ENCODE results near the gene RITA1. TPM values are rescaled to one million over a fixed set of nuclear protein-coding genes. Genes with fewer than 3 reads are reported as not detected.
A peak's percentile ranks its signal among the peaks of the same experiment; 100 is the strongest.
"Not testable (repeated sequence)": the region's sequence is repeated elsewhere in the genome, so short reads cannot be mapped to it uniquely, and the experiment has no call there.

RITA1 gene
- polyA plus RNA-seq, 2 donors, result 6.8 to 14.6 TPM

DNA sequence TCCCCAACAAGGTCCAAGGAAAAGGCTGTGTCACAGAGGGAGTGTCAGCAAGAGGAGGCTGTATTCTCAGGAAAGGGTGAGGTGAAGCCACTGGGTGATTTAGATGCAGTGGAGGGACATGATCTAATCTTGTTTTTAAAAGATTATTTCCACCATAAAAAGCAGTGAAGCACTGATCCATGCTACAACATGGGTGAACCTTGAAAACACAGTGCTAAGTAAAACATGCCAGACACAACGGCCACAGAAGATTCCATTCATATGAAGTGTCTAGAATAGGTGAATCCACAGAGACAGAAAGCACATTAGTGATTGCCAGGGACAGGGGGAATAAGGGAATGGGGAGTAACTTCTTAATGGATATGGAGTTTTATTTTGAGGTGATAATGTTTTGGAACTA, 12.8 kb downstream of the RITA1 start:
- H3K36me3 ChIP-seq (ENCODE audit: control insufficient read depth in 2 of 2, insufficient read depth in 2 of 2, low read length in 1 of 2), result no peaks in the 10 kb centered on the region
- H3K4me3 ChIP-seq (ENCODE audit: low read depth in 1 of 2, low read length in 2 of 2), result no peak overlapping the region
- no peak overlapping the region for H3K27ac ChIP-seq (ENCODE audit: low read depth in 2 of 2, low read length in 1 of 2)
- H3K4me1 ChIP-seq (ENCODE audit: control insufficient read depth in 2 of 2, insufficient read depth in 2 of 2, low read length in 1 of 2), result no peaks in the 10 kb centered on the region
- no peaks in the 10 kb centered on the region for H3K9me3 ChIP-seq (ENCODE audit: control insufficient read depth in 2 of 2, insufficient read depth in 1 of 2, low read depth in 1 of 2, low read length in 1 of 2)
- WGBS, 2 donors, result 63 to 68% methylated on average over 1 of the region's 1 CpG
- H3K27me3 ChIP-seq (ENCODE audit: control insufficient read depth in 1 of 2, insufficient read depth in 2 of 2, low read length in 2 of 2), result no peaks in the 10 kb centered on the region

- WGBS, 2 donors, result 84 to 88% methylated on average over 12 of the region's 12 CpGs
- Histone ChIP-seq H3K9me3 (ENCODE audit: control insufficient read depth in 2 of 2, insufficient read depth in 1 of 2, low read depth in 1 of 2, low read length in 1 of 2) (no peaks in the 10 kb centered on the region), H3K27ac (ENCODE audit: low read depth in 2 of 2, low read length in 1 of 2) (no peak overlapping the region), H3K27me3 (ENCODE audit: control insufficient read depth in 1 of 2, insufficient read depth in 2 of 2, low read length in 2 of 2) (no peaks in the 10 kb centered on the region), H3K4me1 (ENCODE audit: control insufficient read depth in 2 of 2, insufficient read depth in 2 of 2, low read length in 1 of 2) (no peaks in the 10 kb centered on the region), H3K36me3 (ENCODE audit: control insufficient read depth in 2 of 2, insufficient read depth in 2 of 2, low read length in 1 of 2) (no peaks in the 10 kb centered on the region), H3K4me3 (ENCODE audit: low read depth in 1 of 2, low read length in 2 of 2) (no peak overlapping the region)
Measured at GRCh38 chr12:113200021-113200797, 14.7 kb downstream of the RITA1 start.

DNA sequence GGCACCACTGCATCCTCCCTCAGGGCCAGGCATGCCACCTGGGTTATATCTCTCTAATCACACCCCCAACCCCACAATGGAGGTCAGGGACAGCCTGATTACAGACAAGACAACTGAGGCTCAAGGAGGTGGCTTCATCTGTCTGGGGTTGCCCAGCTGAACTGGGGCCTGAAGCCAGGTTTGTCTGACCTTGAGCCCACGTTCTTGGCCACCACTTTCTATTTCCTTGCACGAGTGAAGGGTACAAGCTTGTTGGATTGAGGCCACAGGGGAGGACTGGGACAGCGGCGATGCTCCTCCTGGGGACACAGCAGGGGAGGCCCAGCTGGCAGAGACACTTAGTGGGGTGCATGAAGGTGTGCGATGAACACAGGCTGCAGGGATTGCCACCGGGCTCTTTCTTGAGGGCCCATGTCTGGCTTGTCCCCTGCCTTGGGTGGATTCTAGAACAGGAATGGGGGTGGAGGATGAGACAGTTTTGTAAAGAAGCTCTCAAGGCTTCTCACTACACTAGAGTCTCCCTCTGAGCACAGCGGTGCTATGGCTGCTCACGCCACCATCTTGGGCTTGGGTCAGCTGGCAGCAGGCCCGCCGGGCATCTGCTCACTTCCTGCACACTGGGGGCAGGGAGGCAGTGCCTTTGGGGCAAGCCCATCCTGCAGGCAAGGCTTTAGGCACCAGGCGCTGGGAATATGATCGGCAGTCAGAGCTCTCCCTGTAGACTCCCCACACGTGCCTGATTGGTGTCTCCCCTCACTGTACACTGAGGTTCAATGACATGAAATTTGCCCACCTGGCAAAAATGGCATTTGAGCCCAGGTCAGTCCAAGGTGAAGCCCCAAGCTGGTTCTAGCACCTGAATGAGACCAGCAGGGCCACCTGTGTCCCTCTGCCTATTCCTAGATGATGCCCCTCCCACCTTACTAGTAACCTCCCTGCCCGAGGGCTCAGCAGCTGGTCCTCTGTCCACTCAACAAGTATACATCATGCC, 16.0 kb downstream of the RITA1 start:
- 83 to 87% methylated on average over 14 of the region's 14 CpGs for WGBS, 2 donors
- no peaks in the 10 kb centered on the region for H3K4me1 ChIP-seq (ENCODE audit: control insufficient read depth in 2 of 2, insufficient read depth in 2 of 2, low read length in 1 of 2)
- H3K27me3 ChIP-seq (ENCODE audit: control insufficient read depth in 1 of 2, insufficient read depth in 2 of 2, low read length in 2 of 2), result no peaks in the 10 kb centered on the region
- no peaks in the 10 kb centered on the region for H3K36me3 ChIP-seq (ENCODE audit: control insufficient read depth in 2 of 2, insufficient read depth in 2 of 2, low read length in 1 of 2)
- H3K27ac ChIP-seq (ENCODE audit: low read depth in 2 of 2, low read length in 1 of 2), result no peak overlapping the region
- no peaks in the 10 kb centered on the region for H3K9me3 ChIP-seq (ENCODE audit: control insufficient read depth in 2 of 2, insufficient read depth in 1 of 2, low read depth in 1 of 2, low read length in 1 of 2)
- H3K4me3 ChIP-seq (ENCODE audit: low read depth in 1 of 2, low read length in 2 of 2), result no peak overlapping the region

DNA sequence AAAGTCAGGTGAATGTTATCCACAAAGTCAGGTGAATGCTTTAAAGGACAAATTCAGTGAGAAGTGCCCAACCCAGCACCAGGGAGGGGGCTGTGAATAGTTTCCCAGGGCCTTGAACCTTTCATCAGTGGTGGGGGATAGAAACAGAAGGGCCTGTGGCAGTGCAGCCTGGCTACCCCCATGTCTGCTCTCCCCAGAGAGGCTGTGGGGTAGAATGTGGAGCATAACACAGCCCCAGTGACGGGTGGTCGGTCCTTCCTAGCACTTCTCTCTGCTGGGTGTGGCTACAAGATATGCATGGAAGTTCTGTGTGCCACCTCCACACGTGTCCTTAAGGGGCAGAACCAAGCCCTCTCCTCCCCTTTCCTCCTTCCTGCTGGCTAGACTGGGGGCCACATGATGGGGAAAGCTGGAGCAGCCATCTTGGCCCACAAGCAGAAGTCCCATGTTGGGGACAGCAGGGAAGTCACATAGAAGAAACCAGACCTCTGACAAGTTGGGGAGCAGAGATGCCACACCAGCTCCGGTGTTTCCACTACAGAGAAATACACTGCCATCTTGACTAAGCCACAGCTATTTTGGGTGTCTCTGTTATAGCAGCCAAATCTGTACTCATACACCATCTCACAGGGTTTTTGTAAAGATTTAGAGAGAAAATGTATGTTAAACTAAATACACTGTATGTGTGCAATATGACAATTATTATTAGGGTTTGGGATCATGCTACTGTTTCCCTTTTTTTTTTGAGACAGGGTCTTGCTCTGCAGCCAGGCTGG, 17.0 kb downstream of the RITA1 start:
- Histone ChIP-seq H3K36me3 (ENCODE audit: control insufficient read depth in 2 of 2, insufficient read depth in 2 of 2, low read length in 1 of 2) (no peaks in the 10 kb centered on the region), H3K27ac (ENCODE audit: low read depth in 2 of 2, low read length in 1 of 2) (no peak overlapping the region), H3K27me3 (ENCODE audit: control insufficient read depth in 1 of 2, insufficient read depth in 2 of 2, low read length in 2 of 2) (no peaks in the 10 kb centered on the region), H3K4me3 (ENCODE audit: low read depth in 1 of 2, low read length in 2 of 2) (no peak overlapping the region), H3K9me3 (ENCODE audit: control insufficient read depth in 2 of 2, insufficient read depth in 1 of 2, low read depth in 1 of 2, low read length in 1 of 2) (no peaks in the 10 kb centered on the region), H3K4me1 (ENCODE audit: control insufficient read depth in 2 of 2, insufficient read depth in 2 of 2, low read length in 1 of 2) (no peaks in the 10 kb centered on the region)
- WGBS, 2 donors, result 88 to 91% methylated on average over 4 of the region's 4 CpGs

- no peaks in the 10 kb centered on the region for H3K4me1 ChIP-seq (ENCODE audit: control insufficient read depth in 2 of 2, insufficient read depth in 2 of 2, low read length in 1 of 2)
- 88 to 92% methylated on average over 8 of the region's 8 CpGs for WGBS, 2 donors
- H3K27ac ChIP-seq (ENCODE audit: low read depth in 2 of 2, low read length in 1 of 2), result peak overlapping the region; percentile 17 to 71
- no peaks in the 10 kb centered on the region for H3K27me3 ChIP-seq (ENCODE audit: control insufficient read depth in 1 of 2, insufficient read depth in 2 of 2, low read length in 2 of 2)
- H3K4me3 ChIP-seq (ENCODE audit: low read depth in 1 of 2, low read length in 2 of 2), result no peak overlapping the region
- H3K9me3 ChIP-seq (ENCODE audit: control insufficient read depth in 2 of 2, insufficient read depth in 1 of 2, low read depth in 1 of 2, low read length in 1 of 2), result no peaks in the 10 kb centered on the region
- no peaks in the 10 kb centered on the region for H3K36me3 ChIP-seq (ENCODE audit: control insufficient read depth in 2 of 2, insufficient read depth in 2 of 2, low read length in 1 of 2)
Measured at GRCh38 chr12:113203852-113204760, 18.6 kb downstream of the RITA1 start.

GRCh38 chr12:113204804-113205203, 19.3 kb downstream of the RITA1 start:
- 61 to 75% methylated on average over 3 of the region's 3 CpGs for WGBS, 2 donors
- Histone ChIP-seq H3K9me3 (ENCODE audit: control insufficient read depth in 2 of 2, insufficient read depth in 1 of 2, low read depth in 1 of 2, low read length in 1 of 2) (no peaks in the 10 kb centered on the region), H3K27me3 (ENCODE audit: control insufficient read depth in 1 of 2, insufficient read depth in 2 of 2, low read length in 2 of 2) (no peaks in the 10 kb centered on the region), H3K36me3 (ENCODE audit: control insufficient read depth in 2 of 2, insufficient read depth in 2 of 2, low read length in 1 of 2) (no peaks in the 10 kb centered on the region), H3K4me1 (ENCODE audit: control insufficient read depth in 2 of 2, insufficient read depth in 2 of 2, low read length in 1 of 2) (no peaks in the 10 kb centered on the region), H3K4me3 (ENCODE audit: low read depth in 1 of 2, low read length in 2 of 2) (no peak overlapping the region), H3K27ac (ENCODE audit: low read depth in 2 of 2, low read length in 1 of 2) (peak overlapping the region; percentile 4 to 71)

- H3K4me3 ChIP-seq (ENCODE audit: low read depth in 1 of 2, low read length in 2 of 2); H3K36me3 ChIP-seq (ENCODE audit: control insufficient read depth in 2 of 2, insufficient read depth in 2 of 2, low read length in 1 of 2); H3K27me3 ChIP-seq (ENCODE audit: control insufficient read depth in 1 of 2, insufficient read depth in 2 of 2, low read length in 2 of 2); H3K27ac ChIP-seq (ENCODE audit: low read depth in 2 of 2, low read length in 1 of 2); H3K4me1 ChIP-seq (ENCODE audit: control insufficient read depth in 2 of 2, insufficient read depth in 2 of 2, low read length in 1 of 2); H3K9me3 ChIP-seq (ENCODE audit: control insufficient read depth in 2 of 2, insufficient read depth in 1 of 2, low read depth in 1 of 2, low read length in 1 of 2): not testable (repeated sequence)
- WGBS, 2 donors, result 97 to 98% methylated on average over 5 of the region's 5 CpGs
Measured at GRCh38 chr12:113206802-113207201, 21.3 kb downstream of the RITA1 start.

DNA sequence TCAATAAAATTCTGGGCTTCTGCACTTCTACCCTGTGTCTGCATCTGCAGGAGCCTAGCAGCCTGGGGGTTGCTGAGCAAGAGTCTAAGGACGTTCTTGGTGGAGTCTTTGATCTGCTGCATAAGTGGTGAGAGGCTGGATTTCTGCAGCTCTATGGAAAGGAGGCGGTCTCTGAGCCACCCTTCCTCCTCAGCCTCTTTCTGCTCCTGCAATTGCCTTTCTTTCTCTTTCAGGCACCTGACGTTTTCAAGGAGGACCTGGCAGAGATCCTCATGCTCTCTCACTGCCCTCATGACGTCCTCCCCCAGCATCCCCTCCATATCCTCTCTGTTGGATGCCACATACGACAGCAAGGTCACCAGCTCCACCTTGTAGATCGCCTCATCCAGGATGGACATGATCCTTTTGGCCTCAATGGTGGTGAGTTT, 22.1 kb downstream of the RITA1 start:
- 71 to 75% methylated on average over 6 of the region's 6 CpGs for WGBS, 2 donors
- Histone ChIP-seq H3K27ac (ENCODE audit: low read depth in 2 of 2, low read length in 1 of 2) (peak overlapping the region in 1 of 2 donors; percentile 15), H3K4me3 (ENCODE audit: low read depth in 1 of 2, low read length in 2 of 2) (no peak overlapping the region), H3K9me3 (ENCODE audit: control insufficient read depth in 2 of 2, insufficient read depth in 1 of 2, low read depth in 1 of 2, low read length in 1 of 2) (no peaks in the 10 kb centered on the region), H3K27me3 (ENCODE audit: control insufficient read depth in 1 of 2, insufficient read depth in 2 of 2, low read length in 2 of 2) (no peaks in the 10 kb centered on the region), H3K36me3 (ENCODE audit: control insufficient read depth in 2 of 2, insufficient read depth in 2 of 2, low read length in 1 of 2) (no peaks in the 10 kb centered on the region), H3K4me1 (ENCODE audit: control insufficient read depth in 2 of 2, insufficient read depth in 2 of 2, low read length in 1 of 2) (no peaks in the 10 kb centered on the region)

Data from esophagus (tissue), 2 donors.